Erythroblast (primary cell): ENCODE results near the gene HES5.

ENCODE experiments used
- DNase-seq, 2 experiments: peaks; one replicate each; lab custom pipeline; 2025; lab: John Stamatoyannopoulos, UW
- GATA1 ChIP-seq: IDR thresholded peaks from 2 replicates; pipeline ENCODE4 v1.6.1; 2011; ENCODE audit warnings: low read depth, mild to moderate bottlenecking, control low read depth, low read length, moderate library complexity
- POLR2A ChIP-seq: IDR thresholded peaks from 2 replicates; pipeline ENCODE4 v1.6.1; 2011; ENCODE audit warnings: mild to moderate bottlenecking, low read length

The HES5 gene

DNA sequence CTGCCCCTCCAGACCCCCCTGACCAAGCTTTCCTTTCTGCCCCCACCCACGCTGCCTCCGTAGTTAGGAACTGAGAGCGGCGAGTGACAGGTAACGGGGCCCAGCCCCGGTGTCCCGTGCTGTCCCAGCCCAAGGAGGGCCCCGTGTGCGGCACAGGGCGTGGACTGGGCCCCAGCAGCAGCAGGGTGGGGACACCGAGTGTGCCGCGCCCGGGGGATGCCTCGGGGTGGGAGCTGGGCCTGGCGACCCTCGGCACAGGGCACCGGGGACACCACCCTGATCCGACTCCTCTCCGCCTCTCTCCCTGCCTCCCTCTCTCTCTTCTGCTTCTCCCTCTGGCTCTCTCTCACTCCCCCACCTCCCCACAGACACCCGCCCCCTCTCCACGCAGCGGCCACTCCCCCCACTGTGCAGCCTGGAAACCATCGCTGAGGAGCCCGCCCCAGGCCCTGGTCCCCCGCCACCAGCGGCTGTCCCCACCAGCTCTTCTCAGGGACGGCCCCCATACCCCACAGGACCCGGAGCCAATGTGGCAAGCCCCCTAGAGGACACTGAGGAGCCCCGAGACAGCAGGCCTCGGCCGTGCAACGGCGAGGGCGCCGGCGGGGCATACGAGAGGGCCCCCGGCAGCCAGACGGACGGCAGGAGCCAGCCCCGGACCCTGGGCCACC, 26.4 kb downstream of the HES5 start:
- no peak for TF ChIP-seq POLR2A
- TF ChIP-seq GATA1: no peak
- DNase-seq: no peak

DNA sequence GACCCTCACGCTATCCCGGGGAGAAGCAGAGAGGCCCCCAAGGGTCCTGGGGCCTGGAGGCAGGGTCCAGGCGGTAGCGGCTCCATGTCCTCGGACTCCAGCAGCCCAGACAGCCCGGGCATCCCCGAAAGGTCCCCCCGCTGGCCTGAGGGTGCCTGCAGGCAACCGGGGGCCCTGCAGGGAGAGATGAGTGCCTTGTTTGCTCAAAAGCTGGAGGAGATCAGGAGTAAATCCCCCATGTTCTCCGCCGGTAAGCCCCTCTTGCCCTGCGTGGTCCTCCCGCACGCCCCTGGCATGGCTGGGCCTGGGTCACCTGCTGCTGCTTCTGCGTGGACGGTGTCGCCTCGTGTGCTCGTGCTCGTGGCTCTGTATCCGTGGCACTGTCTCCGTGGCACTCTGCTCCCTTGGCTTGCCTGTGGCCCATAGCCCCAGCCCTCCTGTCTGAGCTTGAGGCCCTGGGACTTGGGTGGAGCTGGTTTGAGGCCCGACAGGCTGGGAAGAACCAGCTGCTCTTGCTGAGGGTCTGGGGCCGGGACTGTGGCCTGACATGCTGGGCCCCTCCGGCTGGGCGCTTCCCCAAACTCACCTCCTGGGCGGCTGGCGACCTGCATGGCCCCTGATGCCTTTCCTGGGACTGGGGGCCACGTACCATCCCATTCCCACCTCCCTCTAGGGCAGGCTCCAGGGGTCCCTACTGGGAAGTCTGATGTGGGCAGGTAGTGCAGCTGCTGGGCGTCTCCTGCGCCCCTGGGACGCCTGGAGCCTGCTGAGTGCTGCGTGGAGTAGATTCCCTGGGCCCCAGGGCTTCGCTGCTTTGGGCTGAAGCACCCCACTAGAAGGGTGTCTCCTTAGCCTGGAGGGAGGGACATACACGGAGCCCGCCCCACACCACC, 27.2 kb downstream of the HES5 start:
- TF ChIP-seq GATA1 (no peak), POLR2A (no peak)
- no peak for DNase-seq

DNA sequence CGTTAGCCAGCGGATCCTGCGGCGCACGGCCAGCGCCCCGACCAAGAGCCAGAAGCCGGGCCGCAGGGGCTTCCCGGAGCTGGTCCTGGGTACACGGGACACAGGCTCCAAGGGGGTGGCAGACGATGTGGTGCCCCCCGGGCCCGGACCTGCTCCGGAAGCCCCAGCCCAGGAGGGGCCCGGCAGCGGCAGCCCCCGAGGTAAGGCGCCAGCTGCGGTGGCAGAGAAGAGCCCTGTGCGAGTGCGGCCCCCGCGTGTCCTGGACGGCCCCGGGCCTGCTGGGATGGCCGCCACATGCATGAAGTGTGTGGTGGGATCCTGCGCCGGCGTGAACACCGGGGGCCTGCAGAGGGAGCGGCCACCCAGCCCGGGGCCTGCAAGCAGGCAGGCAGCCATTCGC, 27.9 kb downstream of the HES5 start:
- TF ChIP-seq GATA1 (no peak), POLR2A (no peak)
- no peak for DNase-seq

DNA sequence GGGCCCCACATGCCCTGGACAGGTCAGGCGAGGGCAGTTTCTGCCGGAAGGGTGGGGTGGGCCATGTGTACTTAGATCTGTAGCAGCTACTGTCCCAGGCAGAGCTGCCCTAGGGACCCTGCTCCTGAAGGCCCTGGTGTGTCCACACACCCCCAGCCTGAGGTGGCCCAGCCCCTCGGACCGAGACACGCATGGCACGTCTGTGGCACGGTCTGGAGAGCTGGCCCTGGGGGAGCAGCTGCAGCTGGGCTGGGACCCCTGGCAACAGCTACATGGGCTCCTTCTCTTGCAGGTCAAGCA, 28.3 kb downstream of the HES5 start:
- DNase-seq: no peak
- TF ChIP-seq POLR2A: no peak

DNA sequence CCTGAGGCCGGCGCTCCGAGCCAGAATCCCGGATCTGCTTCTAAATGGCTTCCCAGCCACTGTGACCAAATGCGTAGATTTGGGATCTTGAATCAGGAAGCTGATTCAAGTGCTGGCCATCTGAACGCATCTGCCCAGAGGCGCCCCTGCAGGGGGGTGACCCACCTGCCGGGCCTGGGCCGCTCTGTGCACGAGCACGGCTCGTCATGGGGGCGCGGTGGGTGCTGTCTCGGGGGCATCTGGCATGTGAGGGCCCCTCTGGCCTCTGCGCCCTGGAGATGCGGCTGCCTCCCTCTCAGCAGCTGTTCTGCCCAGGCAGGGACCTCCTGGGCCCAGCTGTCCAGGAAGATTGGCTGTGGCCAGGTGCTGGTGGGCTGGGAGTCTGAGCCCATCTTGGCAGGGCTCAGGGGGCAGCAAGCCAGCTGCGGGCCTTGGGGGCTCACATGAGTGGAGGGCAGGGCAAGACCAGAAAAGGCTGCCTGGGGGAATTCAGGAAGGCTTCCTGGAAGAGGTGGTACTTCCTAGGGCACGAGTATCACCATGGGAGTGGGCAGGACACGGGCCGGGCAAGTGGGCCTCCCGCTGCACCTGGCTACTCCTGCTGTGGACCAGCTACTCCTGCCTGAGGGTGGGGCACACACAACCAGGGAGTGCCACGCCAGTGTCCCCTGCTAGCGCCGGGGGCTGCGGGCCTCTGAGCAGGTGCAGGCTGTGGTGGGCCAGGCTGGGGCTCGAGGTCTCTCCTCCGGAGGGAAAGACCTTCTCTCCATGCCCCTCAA, 28.8 kb downstream of the HES5 start:
- no peak for DNase-seq
- TF ChIP-seq POLR2A (no peak), GATA1 (no peak)

DNA sequence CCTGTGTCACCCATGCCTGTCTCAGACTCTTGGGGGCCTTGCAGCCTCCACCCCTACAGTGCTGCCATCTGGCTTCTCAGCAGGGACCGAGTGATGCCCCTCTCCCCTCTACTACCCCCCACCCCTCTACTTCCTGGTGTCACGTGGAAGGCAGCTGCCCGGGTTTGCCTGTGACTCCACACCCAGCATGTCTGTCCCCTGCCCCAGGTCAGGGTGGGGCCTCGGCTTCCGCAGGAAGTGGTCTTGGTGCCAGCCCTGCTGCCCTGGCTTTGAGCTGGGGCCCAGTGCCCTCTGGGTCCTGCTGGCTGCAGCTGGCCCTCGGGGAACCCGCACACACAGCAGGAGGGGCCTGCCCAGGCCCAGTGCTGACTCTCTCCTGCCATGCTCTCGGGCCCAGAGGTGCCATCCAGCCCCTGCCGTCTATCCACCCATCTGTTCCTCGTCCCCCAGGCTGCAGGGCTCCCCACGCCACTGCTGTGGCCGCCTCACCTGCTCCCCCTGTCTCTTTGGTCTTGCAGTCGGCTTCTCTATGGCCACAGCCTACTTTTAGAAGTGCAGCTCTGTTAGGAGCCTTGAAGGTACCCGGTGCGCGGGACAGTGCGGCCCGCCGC, 30.0 kb downstream of the HES5 start:
- no peak for DNase-seq
- TF ChIP-seq GATA1 (no peak), POLR2A (no peak)

DNA sequence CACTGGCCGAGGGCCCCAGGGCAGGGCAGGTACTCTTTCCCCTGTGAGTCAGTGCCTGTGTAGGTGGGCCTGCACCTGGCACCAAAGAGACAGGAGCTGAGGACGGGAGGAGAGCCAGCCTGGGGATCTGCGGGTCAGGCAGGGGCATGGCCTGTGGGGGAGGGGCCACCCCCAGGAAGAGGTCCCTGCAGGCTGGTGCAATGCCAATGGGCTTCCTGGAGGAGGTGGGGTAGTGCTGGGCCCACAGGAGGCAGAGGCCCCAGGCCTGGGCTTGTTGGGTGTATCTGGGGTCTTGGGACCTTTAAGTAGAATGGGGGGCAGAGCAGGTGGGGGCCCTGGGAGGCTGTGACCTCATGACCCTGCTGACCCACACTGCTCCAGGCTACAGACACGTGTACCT, 30.8 kb downstream of the HES5 start:
- TF ChIP-seq POLR2A (no peak), GATA1 (no peak)
- no peak for DNase-seq

DNA sequence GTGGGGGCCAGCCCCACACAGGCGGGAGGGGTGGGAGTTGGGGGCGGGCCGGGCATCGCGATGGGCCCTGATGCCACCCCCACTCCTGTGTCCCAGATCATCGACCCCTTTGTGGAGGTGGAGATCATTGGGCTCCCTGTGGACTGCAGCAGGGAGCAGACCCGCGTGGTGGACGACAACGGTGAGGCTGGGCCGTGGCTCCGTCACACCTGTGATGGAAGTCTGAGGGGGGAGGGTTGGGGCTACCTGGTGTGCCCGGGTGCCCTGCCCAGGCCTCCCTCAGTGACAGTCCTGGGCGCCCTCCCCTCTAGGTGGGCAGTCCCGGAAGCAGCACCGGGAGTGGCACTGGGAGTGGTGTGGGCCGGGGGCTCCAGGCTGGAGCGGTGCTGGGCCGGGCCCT, 31.4 kb downstream of the HES5 start:
- DNase-seq: no peak
- TF ChIP-seq POLR2A: no peak
- no peak for TF ChIP-seq GATA1

DNA sequence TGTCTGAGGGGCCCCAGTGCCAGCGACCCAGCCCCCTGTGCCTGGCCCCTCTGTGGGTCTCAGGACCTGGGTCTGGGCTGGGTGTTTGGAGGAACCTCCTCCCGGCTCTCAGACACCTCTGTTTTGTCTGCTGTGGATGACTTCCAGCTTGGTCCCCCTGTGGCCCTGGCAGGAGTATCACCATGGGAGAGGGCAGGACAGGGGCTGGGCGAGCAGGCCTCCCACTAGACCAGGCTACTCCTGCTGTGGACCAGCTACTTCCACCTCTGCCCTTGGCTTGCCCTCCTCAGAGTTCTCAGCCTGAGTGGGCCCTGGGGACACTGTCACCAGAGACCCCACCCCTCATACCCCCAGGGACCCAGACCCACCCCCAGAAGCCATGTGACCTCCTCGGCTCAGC, 32.2 kb downstream of the HES5 start:
- no peak for DNase-seq
- TF ChIP-seq GATA1: no peak

DNA sequence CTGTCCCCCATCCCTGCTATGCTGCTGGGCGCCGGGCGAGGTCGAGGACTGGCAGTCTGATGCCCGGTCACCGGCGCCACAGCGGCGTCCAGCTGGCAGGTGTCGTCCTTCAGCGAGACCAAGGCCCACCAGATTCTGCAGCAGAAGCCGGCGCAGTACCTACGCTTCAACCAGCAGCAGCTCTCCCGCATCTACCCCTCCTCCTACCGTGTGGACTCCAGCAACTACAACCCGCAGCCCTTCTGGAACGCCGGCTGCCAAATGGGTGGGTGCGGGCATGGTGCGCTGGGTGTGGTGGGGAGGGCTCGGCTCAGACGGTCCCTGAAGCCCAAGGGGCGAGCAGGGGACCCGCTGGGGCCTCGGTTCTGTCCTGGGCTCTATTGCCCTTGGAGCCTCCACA, 33.3 kb downstream of the HES5 start:
- DNase-seq: no peak
- TF ChIP-seq POLR2A (no peak), GATA1 (no peak)

DNA sequence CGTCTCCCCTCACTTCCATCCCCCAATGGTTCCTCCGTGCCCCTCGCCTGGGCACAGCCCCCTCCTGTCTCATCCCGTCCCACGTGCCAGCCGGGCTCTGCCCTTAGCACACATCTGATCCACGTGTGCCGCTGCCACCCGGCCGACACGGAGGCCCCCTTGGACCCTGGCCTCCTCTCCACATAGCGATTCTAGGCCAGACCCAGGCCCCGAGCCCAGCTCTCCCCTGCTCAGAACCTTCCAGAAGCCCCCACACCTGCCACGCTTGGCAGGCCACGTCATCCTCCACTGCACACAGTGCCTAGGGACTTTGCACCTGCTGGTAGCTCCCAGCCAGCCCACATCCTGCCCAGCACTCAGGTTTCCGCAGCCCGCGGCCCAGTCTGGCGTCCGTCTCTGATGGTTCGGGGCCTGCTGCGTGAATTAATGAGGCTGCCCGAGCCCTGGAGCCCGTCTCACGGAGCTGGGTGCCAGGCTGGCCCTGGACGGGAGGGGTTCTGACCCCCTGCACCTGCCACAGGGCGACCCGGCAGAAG, 33.9 kb downstream of the HES5 start:
- no peak for DNase-seq
- TF ChIP-seq POLR2A (no peak), GATA1 (no peak)

DNA sequence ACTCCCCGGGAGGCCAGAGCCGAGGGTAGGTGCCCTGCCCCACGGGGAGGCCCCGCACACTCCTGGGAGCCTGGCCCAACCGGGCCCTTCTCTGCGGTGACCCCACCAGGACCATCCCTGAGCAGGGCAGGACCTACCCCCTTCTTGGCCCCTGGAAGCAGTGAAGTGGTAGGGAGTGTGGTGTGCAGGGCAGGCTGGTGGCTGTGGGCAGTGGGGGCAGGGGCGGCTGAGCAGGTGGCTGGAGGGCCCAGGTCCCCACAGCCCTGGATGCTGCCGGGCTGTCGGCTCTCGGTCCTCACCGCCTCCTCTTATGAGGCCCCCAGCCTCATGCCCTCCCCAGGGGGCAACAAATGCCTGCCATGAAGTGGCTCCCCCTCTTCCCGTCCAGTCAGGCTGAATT, 34.5 kb downstream of the HES5 start:
- no peak for DNase-seq
- no peak for TF ChIP-seq GATA1
- no peak for TF ChIP-seq POLR2A

DNA sequence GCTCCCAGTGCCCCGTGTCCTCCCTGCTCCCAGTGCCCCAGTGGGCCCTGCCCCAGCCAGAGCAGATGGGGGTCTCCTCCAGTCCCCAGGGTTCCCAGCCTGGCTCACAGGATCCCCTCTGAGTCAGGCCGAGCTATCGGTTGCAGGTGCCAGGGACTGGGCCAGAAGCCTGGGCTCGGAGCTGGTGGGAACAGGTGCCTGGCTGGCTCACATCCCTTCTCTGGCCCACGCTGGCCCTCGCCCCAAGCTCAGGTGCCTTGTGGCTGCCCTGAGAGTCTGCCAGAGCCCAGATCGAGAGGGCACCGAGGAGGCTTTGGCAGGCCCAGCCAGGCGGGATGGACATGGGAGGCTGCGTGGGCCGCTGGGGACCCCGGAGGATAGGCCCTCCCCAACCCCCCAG, 35.0 kb downstream of the HES5 start:
- DNase-seq: no peak

DNA sequence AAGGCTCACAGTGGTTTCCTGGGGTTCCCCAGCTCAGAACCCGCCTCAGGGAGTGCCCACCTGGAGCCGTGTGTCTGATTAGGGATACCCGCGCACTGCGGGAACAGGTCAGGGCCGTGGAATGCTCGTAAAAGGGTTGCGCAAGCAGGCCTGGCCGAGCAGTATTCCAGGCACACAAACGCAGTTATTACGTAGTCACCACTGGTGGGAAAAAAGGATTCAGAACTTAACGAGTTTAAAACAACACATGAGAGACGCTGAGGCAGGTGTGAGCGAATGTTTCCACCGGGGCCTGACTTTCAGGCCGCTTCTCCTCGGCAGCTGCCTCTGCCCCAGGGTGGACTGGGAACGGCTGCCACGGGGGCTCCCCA, 35.8 kb downstream of the HES5 start:
- TF ChIP-seq GATA1: no peak
- no peak for TF ChIP-seq POLR2A
- no peak for DNase-seq

More for the DNA sequence above, 35.0 kb downstream of the HES5 start:
- TF ChIP-seq POLR2A (no peak), GATA1 (no peak)
